IMR-90 (cell line): Measurements from ENCODE around the gene NEDD4L.
A peak's percentile ranks its signal among the peaks of the same experiment; 100 is the strongest.

Experiments
- BHLHE40 ChIP-seq: fragments of 150-350 bp; IDR thresholded peaks from 2 replicates; pipeline ENCODE4 v1.6.1; 2016; ENCODE audit warnings: mild to moderate bottlenecking, low read depth, low read length
- CEBPB ChIP-seq: IDR thresholded peaks from 2 replicates; pipeline ENCODE4 v1.6.1; 2012; ENCODE audit warnings: low read depth, low read length, improper control_type of control experiment
- ELK1 ChIP-seq: fragments of 150-350 bp; IDR thresholded peaks from 2 replicates; pipeline ENCODE4 v1.6.1; 2016; ENCODE audit warnings: low read depth, mild to moderate bottlenecking, low read length, moderate library complexity, borderline replicate concordance
- FOS ChIP-seq: fragments of 150-350 bp; IDR thresholded peaks from 2 replicates; pipeline ENCODE4 v1.6.1; 2016; ENCODE audit warnings: low read depth, low read length
- MAFK ChIP-seq: IDR thresholded peaks from 2 replicates; pipeline ENCODE4 v1.6.1; 2012; ENCODE audit warnings: low read depth, low read length, improper control_type of control experiment
- MAZ ChIP-seq: IDR thresholded peaks from 2 replicates; pipeline ENCODE4 v1.6.1; 2012; ENCODE audit warnings: low read depth, mild to moderate bottlenecking, low read length, improper control_type of control experiment, moderate library complexity, borderline replicate concordance
- MXI1 ChIP-seq: IDR thresholded peaks from 2 replicates; pipeline ENCODE4 v1.6.1; 2012; ENCODE audit warnings: low read depth, mild to moderate bottlenecking, low read length, moderate library complexity, borderline replicate concordance
- NFE2L2 ChIP-seq: fragments of 150-350 bp; IDR thresholded peaks from 2 replicates; pipeline ENCODE4 v1.6.1; 2016; ENCODE audit warnings: low read depth, mild to moderate bottlenecking, low read length
- POLR2A ChIP-seq: IDR thresholded peaks from 2 replicates; pipeline ENCODE4 v1.6.1; 2012; ENCODE audit warnings: mild to moderate bottlenecking, low read depth, low read length
- RCOR1 ChIP-seq: IDR thresholded peaks from 2 replicates; pipeline ENCODE4 v1.6.1; 2012; ENCODE audit warnings: mild to moderate bottlenecking, low read length, improper control_type of control experiment; ENCODE audit not compliant: insufficient replicate concordance
- RFX5 ChIP-seq: IDR thresholded peaks from 2 replicates; pipeline ENCODE4 v1.8.0; 2012; ENCODE audit warnings: low read depth, mild to moderate bottlenecking, low read length, moderate library complexity
- SMC3 ChIP-seq: fragments of 150-350 bp; IDR thresholded peaks from 2 replicates; pipeline ENCODE4 v1.6.1; 2016; ENCODE audit warnings: low read depth, mild to moderate bottlenecking, antibody characterized with exemption, low read length, moderate library complexity
- USF2 ChIP-seq: fragments of 150-350 bp; IDR thresholded peaks from 2 replicates; pipeline ENCODE4 v1.6.1; 2017; ENCODE audit warnings: mild to moderate bottlenecking, antibody characterized with exemption, low read length, low read depth
- TF ChIP-seq, protein P1 (sequence below): conservative IDR thresholded peaks from 2 replicates; pipeline ENCODE4 v1.5.1; 2012; ENCODE audit warnings: mild to moderate bottlenecking, low read depth, low read length, improper control_type of control experiment

- TF ChIP-seq, protein P1, sequence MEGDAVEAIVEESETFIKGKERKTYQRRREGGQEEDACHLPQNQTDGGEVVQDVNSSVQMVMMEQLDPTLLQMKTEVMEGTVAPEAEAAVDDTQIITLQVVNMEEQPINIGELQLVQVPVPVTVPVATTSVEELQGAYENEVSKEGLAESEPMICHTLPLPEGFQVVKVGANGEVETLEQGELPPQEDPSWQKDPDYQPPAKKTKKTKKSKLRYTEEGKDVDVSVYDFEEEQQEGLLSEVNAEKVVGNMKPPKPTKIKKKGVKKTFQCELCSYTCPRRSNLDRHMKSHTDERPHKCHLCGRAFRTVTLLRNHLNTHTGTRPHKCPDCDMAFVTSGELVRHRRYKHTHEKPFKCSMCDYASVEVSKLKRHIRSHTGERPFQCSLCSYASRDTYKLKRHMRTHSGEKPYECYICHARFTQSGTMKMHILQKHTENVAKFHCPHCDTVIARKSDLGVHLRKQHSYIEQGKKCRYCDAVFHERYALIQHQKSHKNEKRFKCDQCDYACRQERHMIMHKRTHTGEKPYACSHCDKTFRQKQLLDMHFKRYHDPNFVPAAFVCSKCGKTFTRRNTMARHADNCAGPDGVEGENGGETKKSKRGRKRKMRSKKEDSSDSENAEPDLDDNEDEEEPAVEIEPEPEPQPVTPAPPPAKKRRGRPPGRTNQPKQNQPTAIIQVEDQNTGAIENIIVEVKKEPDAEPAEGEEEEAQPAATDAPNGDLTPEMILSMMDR: no peak
- peak; percentile 30; the same call in 1 of the 2 replicates for TF ChIP-seq CEBPB
- no peak for TF ChIP-seq BHLHE40
- TF ChIP-seq USF2: no peak
- no peak for TF ChIP-seq POLR2A
- TF ChIP-seq MAZ: no peak
- TF ChIP-seq RFX5: no peak
- TF ChIP-seq FOS: no peak
- TF ChIP-seq NFE2L2: no peak
- TF ChIP-seq MAFK: no peak
- TF ChIP-seq MXI1: no peak
- TF ChIP-seq SMC3: no peak
- TF ChIP-seq ELK1: no peak
- no peak for TF ChIP-seq RCOR1
Observed at GRCh38 chr18:58177896-58178470, 134.0 kb downstream of the NEDD4L start.
